NCI-H1930 (cell line): ENCODE data around the gene AOAH.

ENCODE experiments used
- DNase-seq, 2 experiments: peaks; one replicate each; lab custom pipeline; 2025; lab: John Stamatoyannopoulos, UW

The AOAH gene

DNA sequence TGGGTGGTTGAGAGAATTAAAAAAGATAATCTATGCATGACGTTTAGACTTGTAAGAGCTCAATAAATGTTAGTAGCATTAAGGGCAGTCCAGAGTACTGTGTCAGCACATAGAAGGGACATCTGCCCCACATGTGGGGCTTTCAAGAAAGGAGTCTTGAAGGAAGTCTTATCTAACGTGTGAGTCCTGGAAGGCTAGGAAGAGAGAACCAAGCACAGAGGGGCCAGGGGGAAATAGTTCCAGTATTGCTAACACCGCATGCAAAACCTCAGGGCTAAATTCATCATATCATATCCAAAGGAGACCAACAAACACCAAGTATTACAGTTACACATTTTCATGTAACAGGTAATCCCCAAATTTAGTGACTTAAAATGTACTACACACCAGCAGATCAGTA lies 122.7 kb downstream of the AOAH start:
- DNase-seq, result no peak

DNA sequence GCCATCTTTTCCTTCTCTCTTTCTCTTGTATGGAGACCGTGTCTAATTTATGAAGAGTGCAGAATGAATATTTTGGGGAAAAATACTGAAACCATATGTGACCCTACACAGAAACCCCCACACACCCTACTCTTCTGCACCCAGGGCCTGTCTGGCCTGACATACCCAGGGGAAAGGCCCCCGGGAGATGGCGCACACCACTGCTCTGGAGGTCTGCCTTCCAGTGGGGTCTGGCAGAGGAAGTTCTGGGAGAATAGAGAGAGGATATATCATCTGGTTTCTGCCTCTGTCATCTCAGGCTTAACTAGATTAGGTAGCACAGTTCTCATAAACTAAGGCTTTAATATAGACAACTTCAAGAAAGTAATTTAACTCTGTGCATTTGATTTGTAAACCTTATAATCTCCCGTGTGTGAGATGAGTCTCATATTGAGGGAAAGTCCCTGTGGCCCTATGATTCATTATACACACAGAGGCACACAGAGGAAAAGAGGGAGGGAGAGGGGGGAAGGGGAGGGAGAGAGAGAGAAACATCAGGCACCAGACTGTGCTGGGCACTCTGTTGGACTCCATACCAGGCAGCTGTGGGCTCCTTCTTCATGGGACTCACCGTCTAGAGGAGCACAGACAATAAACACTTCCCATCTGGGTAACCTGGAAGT lies 123.3 kb downstream of the AOAH start:
- no peak for DNase-seq

DNA sequence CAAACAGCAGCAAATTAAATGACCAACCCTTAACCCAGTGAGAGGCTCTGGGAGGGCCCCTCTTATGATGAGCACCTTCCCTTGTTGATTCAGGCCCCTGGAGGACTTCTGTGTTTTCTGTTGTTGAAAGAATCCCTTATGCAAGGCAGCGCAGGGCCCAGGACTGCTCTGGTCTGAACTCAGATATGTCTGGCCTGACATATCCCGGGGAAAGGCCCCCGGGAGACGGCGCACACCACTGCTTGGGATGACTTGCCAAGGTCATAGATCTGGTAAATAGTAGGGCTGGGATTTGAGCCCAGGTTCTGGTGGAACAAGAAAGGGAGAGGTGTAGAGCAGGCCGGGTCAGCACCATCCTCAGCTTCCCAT lies 124.0 kb downstream of the AOAH start:
- no peak for DNase-seq

DNA sequence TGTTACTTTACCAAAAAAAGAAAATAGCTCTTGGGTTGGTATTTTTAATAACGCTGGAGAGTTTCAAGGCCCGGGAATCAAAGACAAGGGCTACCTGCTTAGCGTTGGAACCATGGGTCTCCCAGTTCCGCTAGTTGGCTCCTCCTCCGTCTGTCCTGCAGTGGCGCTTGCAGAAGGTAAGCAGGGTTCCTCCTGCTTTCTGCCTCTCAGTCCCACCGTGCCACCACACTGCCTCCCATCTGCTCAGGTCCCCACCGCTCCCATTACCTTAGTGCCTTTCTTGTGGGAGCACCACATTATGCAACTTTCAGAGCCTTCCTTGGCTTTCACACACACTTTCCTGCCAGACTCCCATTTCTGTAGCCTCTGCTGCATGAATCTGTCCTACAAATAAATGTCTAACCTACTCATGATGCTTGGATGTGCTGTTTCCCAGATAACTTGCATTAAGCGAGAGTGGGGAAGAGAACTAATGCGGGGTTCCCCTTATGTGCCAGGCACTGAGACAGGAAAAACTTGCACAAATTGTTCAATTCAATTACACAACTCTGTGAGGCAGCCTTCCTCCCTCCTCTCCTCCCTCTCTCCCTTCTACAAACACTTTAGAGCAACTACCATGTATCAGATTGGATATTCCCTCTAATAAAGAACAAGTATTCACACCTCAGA lies 124.5 kb downstream of the AOAH start:
- no peak for DNase-seq

DNA sequence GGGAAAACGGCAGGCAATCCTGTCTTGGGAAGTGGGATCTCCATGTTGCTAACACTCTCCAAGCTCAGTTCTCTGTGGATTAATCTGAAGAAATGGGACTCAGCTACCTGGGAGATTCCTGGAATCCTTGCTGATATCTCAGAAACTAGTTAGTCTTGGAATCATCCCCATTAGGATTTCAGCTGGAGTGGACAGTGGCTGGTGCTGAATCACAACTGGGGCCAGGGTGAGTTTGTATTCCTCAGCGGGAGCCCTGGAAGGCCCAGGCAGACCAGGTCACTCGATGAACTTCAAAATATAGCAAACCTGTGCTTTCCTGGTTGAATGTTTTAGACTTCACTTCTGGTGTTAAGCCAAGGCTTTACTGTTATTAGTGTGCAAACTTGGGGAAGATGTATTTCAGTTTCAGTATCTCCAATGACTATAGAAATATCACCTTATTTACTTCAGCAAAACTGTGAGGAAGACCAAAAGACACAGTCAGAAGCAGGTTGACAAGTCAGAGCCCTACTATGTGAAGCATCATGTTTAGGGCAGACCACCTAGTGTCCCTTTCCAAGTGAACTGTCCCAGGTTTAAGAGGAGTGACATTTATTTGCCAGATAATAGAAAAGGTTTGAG lies 126.1 kb downstream of the AOAH start:
- DNase-seq, result no peak

DNA sequence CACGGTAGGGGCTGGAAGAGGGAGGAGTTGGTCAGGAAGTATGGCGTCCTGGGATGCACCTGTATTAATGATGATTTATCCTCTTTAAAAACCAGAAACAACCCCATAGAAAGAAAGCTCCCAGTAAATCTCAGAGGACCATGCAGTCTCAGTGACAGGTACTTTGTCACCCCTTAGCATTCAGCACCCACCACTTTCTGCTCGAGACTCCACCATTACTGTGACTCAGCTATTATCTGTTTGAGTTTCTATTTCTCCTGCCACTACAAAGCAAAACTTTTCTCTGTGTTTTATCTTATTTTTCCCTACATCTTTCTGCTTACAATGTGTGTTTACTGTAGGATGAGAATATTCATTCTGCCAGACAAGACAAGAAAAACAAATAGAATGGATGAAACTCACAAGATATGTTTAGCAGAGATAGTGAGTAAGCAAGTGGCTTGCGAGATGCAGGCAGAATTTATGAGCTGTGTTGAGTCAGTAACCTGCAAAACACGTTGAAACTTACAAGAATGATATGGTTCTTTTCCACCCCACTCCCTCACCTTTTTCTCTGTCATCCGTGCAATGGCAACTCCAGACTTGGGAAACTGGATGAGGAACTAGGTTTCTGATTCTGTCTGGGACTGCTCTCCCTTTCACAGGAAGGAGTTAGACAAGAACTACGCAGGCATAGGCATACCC lies 127.1 kb downstream of the AOAH start:
- no peak for DNase-seq

DNA sequence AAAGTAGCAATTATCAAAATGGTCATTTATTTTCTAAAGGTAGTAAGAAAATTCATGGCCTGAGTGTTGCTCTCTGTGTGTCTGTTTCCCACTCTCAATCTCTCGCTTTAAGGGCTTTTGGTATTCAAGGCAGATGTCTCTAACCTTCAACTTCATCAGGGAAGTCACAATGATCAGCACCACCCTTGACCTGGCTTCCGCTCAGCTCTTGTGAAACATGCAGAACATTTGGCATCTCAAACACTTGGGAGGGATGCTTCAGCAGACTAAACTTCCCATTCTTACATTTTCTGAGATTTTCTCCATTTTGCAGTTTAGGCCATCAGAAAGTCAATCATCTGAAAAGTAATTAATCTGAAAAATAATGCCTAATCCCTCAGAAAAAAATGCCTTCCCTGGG lies 129.8 kb downstream of the AOAH start:
- DNase-seq, result no peak

DNA sequence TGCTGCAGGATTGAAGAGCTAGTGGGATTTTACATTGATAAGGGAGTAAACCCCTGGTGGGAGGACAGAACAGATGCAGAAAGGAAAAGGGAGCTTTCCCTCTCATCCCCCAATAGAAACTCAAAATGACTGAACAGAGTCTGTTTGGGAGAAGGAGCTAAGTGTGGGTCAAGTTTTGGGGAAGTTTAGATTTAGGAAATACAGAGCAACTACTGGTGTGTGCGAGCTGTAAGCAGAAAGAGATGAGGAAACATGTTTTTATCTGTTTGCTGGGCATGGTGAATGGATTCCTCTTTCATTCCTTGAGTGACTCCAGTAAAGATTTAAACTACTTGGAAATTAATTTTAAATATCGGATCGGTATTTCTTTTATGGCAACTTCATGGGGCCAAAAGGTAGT lies 132.7 kb downstream of the AOAH start:
- no peak for DNase-seq

DNA sequence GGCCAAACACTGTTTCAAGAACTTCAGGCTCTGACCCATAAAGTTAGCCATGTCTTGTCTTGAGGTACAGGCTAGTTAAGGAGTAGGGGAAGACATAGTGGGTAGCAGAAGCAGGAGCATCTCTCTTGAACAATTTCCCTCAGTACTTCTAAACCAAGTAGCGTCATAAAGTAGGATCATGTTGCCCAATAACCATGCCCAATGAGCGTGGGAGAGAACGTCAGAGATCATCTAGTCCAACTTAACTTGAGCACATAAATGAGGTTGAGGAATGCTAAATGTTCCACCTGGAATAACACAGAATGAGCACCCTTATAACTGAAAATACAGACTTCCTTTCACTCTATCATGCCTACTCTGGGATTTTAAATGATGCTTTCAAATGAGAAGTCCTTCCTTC lies 134.9 kb downstream of the AOAH start:
- no peak for DNase-seq

DNA sequence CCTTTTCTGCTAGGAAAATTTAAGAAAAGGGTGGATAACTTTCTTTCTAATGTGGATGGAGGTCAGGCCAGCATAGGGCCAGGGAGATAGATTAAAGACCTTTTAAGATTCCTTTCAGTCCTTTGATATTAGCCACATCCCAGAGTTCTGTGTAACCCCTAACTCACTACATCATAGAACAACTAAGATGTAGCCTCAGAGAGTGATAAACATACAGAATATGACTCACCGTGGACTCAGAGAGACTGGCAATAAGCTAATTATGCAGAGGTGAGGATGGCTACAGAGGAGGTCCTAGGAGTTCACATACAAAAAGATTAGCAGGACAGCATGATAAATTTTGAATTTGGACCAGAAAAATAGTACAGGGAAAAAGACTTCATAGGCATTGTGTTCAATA lies 141.0 kb downstream of the AOAH start:
- no peak for DNase-seq

DNA sequence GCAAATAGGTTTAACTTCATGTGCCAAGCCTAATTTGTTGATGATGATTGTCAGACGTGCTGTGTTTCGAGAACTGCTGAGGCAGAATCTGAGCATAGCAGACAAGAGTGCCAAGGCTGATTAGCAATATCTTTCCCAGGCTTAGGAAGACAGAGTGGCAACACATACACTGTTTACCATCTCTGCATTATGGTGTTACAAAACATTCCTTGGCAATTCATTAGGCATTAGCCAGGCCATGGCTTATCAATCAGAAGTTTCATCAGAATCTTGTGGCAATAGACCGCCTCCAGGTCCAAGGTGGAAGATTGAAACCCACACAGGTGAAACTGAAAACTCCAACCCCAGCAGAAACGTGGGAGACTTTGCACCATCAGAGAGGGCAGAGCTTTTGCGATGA lies 148.5 kb downstream of the AOAH start:
- no peak for DNase-seq

DNA sequence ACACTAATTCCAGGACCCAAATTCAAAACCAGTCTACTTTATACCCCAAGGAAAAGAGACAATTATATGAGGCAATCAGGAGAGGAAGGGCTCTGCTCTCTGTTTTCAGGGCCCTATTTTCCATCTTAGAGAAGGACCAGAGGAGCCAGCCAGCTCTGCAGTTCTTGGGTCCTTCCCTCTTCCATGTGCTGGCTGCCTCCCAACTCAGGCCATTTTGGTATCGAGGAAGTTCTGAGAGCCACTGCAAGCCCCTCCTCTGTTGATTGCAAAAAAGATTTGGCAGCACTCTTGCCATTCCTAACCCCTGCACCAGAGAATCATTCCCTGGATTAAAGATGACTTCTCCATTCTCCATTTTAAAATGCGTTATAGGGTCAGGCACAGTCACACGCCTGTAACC lies 151.2 kb downstream of the AOAH start:
- no peak for DNase-seq

DNA sequence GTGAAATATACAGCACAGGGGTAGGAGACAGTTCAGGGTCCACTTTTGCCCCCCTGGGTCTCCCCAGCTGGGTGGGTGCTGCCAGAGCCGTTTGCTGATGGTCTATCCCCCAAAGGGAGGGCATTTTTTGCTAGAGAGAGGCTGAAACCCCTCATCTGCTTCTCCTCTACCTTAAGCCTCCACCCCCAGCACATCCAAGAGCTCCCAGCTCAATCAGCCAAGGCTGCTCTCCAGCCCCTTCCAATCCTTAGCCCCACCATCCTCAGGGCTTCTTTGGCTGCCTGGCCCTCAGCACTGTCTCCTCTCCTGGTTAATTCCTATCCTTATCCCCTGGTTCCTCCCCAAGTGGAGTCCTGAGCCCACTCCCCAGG lies 153.1 kb downstream of the AOAH start:
- no peak for DNase-seq

DNA sequence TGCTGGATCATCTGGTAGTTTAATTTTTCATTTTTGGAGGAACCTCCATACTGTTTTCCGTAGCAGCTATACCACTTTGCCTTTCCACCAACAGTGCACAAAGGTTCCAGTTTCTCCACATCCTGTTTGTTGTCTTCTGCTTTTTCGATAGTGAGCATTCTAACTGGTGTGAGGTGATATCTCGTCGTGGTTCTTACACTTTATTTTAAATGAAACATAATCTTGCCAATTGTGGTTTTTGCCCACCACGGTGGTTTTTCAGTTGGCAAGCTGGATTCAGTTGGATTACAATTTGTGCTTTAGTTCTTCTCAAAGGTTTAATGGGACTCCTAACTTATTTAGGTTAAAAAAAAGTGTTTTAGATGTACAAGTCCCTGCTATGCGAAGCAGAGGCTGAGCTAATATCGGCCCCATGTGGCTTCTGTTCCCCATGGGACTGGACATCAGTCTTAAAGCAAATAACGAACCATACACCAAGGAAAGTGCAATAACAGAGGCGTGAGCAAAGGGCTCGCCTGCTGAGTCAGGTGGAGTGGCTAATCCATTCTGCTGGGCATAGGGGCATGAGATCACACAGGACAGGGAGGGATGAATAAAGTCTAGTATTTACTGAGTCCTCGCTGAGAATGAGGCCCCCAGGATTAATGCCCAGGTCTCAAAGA lies 153.6 kb downstream of the AOAH start:
- DNase-seq, result no peak

DNA sequence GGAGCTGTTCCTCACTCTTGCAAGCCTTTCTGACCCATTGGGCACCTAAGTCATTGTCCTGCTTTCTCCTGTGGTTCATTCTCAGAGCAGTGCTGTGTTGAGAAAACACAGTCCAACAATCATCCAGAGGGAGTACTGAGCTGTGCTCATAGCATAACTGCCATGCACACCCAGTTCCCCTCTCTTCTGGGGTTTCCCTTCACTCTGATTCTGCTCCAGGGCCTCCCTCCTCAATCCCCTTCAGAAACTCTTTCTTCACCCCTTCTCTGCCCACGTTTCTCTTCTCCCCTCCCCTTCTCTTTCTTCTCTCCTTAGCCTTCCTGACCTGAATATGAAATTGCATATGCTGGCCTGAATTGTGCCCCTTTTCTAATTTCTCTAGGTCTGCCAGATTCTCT lies 155.8 kb downstream of the AOAH start:
- DNase-seq, result no peak

DNA sequence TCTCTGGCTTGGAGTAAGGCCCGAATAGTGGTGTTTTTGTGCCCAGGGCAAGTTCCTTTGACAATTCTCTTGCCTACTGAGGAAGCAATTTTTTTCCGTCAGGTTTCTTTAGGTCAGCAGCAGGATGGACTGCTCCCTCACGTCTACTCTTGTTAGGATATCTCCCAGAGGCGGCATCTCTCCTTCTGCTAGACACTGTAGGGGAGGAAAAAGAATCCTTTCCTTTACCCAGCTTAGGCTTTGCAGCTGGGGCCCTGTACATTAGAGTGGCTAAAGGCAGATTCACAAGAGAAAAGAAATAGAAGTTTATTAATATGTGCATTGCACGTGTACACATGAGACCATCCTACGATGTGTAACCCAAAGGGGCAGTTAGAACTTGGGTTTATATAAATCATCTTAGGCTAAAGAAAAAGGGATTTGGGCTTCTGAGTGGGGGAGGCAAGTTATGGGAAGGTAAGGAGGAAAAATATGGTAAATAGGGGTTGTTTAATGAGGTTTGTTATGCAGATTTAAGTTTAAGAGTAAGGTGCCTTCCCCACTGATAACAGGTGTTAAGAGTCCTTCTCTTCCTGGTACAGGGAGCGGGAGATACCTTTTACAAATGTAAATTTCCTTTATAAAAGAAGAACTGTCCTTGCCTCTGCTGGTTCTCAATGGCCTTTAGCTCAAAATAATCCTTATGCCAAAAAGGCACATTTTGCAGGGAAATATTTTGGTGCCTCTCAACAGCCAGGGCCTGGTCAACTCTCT lies 156.4 kb downstream of the AOAH start:
- no peak for DNase-seq

DNA sequence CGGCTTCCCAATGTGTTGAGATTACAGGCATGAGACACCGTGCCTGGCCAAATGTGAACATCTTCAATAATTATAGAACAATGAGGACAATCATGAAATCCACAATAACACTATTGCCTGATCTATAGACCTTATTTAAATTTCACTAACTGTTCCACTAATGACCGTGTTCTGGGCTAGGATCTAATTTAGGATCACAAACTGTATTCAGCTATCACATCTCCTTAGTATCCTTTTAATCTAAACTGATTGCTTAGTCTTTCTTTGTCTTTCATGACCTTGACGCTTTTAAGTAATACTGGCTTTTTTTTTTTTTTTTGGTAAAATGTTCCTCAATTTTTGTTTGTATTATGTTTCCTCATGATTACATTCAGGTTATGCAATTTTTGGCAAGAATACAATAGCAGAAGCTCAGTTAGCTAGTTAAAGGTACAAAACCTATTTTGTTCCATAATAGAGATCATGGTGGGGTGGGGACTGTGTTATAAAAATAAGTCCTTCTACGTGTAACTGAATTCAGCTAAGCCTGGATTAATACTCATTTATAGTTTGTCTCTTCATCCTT lies 158.4 kb downstream of the AOAH start:
- no peak for DNase-seq

DNA sequence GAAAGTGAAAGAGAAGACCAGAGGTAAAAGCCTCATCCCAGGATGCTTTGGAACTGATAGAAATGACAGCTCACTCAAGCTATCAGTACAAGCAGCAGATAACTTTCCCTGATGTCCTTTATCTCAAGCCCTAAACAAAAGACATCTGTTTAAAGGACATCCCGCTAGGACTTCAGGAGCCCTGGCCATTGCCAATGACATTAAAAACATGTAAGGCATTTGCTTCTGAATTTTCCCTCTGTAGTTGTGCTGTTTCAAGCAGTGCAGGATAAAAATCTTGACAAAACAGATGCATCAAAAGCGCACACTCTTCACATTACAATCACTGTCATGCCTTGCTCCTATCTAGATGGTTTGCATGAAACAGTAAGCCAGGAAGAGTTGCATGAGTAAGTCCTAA lies 159.8 kb downstream of the AOAH start:
- no peak for DNase-seq

DNA sequence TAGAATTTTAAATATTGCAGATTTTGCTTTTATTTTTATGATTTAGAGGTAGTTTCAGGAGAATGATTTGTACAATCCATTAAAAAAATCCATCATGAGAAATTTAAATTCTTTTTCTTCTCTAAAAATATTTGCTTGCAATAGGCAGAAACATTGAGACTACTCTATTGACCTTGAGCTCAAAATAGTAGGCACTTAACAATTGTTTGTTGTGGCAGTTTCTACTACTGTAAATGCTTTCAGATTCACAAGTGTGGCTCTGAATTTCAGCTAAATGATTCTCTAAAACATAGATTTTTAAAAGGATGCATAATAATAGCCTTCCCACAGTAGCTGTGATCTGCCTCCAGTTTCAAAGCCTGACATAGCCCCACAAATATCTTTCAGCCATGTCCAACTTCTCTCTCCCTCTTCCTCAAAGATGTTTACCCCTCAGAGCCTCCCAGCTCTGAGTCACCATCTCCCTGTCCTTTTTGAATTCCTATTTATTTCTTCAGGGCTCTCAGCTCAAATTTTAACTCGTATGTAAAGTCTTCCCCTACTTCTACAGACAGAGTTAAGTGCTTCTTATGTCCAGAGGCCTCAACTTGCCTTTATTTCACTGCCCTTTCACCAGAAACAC lies 160.5 kb downstream of the AOAH start:
- DNase-seq, result no peak

DNA sequence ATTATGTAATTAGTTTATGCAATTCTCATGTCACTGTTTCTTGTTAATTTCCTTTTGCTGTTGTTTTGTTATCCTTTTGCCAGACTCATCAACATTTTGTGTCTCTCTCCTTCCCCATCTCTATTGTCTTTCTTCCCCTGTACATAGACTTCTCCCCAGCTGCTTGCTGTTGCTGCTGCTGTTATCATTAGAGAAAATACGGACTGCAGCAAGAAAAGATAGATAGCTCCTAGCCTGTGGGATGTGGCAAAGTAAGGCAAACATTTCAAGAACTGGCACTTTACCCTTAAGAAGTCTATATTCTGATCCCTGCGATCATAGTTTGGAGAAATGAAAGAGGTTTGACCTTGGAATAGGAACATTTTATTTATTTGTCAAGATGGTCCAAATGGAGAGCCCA lies 162.2 kb downstream of the AOAH start:
- no peak for DNase-seq

DNA sequence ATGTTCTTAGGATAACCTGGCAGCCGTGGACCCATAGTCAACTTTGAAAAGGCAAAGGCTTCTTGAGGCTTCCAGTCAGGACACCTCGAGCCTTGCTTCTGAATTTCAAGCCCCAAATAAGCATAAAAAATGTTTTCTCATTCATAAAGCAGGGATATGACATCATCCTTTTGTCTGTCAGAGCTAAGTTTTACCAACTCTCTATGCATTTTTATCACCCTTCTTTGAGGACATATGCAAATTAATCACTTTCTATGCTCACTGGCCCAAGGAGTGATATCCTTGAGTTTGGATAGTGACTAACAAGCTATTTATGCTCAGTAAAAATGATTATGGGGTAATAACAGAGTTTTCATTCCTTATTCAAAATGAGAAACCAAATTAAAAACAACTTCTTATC lies 175.3 kb downstream of the AOAH start:
- DNase-seq, result no peak
